GM18519 (cell line): ENCODE measurements around the gene CLEC4A.
"Not testable (repeated sequence)": the region's sequence is repeated elsewhere in the genome, so short reads cannot be mapped to it uniquely, and the experiment has no call there.

ENCODE experiments used
- ATAC-seq: cut with Tn5 transposase; IDR thresholded peaks from one replicate; pipeline ENCODE4 v1.9.1; 2021; ENCODE audit warnings: mild to moderate bottlenecking, moderate library complexity; ENCODE audit not compliant: unreplicated experiment, low FRiP score

Gene CLEC4A

DNA sequence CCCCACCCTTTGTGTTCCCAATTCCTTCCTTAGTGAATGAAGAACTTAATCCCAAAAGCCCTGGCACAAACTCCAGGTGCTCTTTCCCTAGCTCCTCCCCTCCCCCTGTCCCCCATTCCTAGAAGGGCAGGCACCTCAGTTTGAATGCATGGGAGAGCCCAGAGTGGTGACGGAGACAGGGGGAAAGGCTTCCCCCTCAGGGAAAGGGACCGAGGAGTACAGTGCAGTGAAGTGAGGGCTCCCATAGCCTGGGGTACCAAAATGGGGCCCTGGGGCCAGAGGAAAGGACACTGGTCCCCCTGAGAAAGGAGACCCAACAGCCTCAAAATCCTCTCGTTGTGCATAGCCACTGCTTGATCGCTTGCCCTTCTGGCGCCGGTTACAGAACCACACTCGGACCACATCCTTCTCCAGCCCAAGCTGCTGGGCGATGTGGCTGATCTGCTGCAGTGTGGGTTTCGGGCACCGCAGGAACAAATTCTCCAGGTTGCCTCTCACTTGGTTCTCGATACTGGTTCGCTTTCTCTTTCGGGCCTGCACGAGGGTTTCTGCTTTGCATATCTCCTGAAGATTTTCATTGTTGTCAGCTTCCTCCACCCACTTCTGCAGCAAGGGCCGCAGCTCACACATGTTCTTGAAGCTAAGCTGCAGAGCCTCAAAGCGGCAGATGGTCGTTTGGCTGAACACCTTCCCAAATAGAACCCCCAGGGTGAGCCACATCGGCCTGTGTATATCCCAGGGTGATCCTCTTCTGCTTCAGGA is 10.4 kb downstream of the CLEC4A start:
- not testable (repeated sequence) for ATAC-seq

DNA sequence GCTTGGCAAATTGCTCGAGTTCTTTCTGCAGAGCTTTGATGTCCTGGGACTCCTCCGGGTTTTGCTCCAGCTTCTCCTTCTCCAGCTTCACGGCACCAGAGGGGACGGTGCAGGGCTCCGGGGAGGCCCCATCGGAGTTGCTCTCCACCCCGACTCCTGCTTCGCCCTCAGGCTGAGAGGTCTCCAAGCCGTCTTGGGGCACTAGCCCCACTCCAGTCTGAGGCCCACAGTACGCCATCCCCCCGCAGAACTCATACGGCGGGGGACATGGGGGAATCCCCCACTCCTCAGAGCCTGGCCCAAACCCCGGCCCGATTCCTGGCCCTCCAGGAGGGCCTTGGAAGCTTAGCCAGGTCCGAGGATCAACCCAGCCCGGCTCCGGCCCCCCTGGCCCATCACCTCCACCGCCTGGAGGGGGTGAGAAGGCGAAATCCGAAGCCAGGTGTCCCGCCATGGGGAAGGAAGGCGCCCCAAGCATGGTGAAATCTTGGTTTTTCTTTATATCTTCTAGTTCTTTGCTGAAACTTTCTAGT is 11.0 kb downstream of the CLEC4A start:
- not testable (repeated sequence) for ATAC-seq

DNA sequence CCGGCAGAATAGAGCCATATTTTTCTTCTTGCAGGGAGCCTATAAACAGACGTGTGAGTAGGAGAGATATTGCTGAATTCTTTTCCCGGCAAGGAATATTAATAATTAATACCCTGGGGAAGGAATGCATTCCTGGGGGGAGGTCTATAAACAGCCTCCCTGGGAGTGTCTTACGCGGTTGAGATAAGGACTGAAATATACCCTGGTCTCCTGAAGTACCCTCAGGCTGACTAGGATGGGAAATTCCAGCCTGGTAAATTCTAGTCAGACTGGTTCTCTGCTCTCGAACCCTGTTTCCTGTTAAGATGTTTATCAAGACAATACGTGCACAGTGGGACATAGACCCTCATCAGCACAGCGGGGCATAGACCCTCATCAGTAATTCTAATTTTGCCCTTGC is 18.2 kb downstream of the CLEC4A start:
- not testable (repeated sequence) for ATAC-seq

DNA sequence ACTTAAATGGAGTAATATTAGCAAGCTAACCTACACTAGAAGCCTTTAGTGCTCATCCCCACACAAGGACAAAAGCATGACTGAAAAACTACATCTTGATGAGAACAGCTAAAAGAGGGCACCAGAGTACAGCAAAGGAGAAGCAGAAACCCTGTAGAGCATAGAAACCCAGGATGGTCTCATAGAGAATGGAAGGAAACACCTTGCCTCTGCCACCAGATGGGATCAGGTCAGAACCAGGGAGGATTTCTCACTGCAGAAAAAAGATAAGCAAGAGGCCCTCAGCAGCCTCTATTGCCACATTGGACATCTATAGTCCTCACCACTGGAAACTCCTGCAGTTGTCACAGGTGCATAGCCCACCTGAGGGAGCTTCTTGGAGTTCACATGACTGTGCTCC is 19.8 kb downstream of the CLEC4A start:
- no peak for ATAC-seq

DNA sequence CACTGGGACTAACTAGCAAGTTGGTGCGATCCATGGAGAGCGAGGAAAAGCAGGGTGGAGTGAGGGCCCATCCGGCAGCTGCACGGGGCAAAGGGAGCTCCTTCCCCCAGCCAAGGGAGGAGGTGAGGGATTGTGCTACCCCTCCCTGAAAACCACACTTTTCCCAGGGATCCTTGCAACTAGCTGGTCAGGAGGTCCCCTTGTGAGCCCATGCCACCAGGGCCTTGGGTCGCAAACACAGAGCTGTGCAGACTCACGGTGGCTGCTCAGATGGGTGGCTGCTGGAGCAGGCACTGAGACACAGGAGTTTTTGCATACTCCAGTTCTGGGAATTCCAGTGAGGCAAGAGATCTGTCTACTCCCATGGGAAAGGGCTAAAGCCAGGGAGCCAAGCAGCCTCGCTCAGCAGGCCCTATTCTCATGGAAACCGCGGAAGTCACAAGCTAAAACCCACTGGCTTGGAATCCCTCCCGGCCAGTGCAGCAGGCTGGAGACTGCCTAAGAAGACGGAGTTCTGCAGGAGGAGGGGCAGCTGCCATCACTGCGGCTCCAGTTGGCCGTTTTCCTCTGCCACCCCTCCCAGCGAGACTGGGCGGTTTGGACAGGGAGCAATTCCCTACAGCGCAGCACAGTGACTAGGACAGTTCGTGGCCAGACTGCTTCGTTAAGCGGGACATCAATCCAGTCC is 22.5 kb downstream of the CLEC4A start:
- ATAC-seq: no peak

DNA sequence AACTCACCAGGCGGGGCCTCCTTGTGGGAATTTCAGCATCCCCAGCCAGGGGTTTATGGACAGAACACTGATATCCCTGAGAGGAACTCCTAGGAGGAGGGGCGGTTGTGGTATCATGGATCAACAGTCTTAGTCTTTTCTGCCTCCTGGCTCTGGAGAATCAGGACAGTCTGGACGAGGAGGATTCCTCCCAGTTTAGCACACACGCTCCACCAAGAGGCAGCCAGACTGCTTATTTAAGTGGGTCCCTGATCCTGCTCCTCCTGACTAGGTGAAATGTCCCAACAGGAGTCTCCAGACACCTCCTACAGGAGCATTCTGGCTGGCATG is 23.0 kb downstream of the CLEC4A start:
- no peak for ATAC-seq

DNA sequence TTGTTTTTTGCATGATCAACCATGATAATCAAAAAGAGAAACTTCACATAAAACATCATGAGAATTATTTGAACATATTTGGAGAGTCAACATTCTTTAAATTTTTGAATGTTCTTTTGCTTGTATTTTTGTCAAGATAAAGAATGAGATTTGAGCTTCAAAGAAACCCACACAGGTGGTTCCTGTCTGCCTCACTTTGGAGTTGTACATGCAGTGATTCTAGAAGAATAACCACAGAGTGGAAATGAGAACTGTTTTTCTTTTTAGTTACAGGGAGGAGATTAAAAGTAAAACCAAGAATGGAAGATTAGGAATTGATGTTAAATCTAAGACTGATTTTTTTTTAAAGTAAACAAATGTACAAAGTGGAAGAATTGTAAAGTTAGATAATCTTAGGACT is 31.1 kb downstream of the CLEC4A start:
- no peak for ATAC-seq

DNA sequence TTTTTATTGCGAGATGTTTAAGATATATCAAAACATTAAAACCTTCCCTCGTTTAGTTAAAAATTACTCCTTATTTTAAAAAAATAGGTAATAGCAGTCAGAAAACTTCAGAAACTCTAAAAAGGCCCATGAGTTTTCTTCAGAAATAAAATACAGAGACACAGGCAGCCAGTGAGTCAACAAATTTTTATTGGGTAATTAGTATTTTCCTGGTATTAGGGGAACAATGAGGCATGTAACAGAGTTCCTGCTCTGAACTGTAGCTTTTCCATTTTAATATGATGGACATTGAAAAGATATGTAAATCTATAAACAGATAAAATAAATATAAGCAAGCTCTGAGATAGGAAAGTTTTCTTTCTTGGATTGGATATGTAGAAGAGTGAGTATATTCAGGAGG is 33.0 kb downstream of the CLEC4A start:
- ATAC-seq: no peak

DNA sequence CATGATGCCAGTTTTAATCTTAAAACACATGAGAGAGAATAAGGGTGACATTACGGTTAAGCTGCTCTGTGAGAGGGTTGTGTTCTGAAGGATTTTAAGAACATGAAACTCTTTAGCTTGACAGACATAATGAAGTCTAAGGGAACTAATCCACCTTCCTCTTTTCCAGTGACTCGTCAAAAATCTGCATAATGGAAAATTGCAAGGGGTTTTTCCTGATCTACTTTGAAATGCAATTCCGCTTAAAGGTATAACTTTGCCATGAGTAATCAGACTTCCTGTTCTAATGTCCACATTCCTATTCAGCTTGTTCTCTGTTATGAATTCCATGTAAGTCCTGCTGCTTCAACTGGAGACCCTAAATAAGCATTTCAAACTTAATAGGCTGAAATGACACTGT is 33.4 kb downstream of the CLEC4A start, which contains the start of gene ZNF705A:
ZNF705A (plus strand) TSS at position 171 of the 400 bp plus-strand sequence. CDS start 15,611 bp downstream, outside the sequence.
- no peak for ATAC-seq

DNA sequence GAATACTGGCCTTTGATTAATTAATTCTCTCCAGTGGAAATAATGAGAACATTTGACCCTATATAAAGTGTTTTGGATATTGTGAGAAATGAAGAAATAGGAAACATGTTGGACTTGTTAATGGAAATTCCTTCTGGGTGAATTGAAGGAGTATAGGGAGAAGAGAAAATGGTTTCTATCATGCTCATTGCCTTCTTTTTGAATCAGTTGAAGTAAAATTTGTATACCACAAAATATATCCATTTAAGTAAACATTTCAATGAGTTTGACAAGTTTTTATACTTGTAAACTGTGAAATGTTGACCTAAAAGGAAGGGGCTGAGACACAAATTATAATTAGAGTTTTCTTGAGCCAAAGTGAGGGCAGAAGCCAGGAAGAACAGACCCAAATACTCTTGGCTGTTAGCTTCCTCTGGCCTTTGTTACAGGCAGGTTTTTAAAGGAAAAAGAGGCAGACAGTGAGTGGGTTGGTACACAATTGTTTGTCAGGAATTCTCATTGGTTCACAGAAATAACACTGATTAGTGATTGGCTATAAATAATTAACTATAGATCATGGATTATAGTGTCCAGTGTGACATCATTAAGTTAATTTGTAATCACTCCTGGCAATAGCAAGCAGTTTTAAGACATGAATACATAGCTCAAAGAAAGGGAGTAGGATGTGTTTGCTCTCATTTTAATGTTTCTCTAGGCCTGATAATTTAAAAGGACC is 34.2 kb downstream of the CLEC4A start:
- no peak for ATAC-seq

DNA sequence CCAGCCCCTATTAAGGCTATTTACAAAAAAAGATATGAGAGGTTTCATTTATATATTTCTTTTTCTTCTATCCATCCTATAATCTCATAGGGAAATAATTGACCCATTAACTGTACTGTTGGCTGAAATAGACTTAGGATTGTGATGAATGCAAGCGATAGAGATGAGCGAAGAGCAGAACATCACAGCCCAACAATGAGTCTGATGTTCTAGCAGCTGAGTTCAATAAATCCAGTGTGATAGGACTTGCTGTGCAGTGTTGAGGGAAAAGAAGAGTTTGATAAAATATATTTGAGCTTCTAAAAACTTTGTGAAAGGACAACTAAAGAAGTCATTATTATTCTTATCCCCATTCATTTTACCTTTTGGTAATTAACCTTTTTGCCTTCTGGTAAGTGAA is 49.5 kb downstream of the CLEC4A start:
- ATAC-seq: not testable (repeated sequence)

DNA sequence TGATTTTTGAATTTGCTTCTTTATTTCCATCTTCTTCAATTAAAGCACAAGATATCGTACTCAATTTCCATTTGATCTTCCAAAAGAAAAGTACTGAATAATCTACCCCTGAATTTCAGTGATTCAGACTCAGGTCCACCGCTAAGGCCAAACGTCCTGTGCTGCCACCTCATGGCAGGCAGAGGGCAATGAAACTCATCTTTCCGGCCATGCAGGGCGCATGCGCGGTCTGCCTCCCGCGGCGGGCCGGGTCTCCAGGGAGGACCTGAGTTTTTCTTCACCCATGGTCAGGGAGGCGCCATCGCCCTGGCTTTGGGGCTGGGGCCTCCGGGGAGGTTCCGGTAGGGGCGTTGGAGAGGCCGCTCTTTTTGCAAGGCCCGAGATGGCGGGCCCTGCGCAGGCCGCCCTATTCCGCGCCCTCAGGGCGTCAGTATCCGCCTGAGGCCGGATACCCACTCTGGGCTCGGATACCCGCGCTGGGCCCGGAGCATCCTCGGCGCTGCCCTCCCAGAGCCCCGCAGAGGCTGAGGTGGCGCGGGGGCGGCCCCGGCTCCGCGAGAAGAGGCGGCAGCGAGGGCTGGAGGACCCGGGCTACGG is 56.7 kb downstream of the CLEC4A start:
- not testable (repeated sequence) for ATAC-seq

DNA sequence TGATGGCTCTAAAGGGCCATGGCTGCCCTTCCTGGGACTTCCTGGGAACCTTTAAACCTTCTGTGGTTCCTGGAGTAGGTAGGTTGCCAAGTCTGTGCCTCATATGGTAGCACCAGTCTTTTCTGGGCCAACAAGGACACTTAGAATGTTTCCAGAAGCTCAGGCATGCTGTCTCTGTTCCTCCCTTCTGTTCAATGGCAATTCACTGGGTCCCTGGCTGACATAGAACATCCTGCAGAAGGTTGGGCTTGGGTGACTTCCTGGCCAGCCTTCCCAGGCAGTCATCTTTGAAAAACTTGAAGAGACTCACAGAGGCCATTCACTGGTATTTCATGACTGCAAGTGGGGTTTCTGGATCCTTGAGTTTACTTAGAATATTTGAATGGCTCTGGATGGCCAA is 57.9 kb downstream of the CLEC4A start:
- ATAC-seq: not testable (repeated sequence)

DNA sequence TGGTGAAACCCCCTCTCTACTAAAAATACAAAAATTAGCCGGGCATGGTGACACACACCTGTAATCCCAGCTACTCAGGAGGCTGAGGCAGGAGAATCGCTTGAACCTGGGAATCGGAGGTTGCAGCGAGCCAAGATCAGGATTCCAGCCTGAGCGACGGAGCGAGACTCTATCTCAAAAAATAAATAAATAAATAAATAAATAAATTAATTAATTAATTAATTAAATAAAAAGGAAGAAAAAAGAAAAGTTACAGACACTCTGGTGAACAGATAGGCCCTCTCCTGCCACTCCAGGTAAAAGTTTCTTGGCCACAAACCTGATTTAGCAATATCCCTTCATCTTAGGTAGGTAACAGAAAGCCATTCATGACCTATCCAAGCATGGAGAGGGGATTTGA is 59.5 kb downstream of the CLEC4A start:
- ATAC-seq: not testable (repeated sequence)

DNA sequence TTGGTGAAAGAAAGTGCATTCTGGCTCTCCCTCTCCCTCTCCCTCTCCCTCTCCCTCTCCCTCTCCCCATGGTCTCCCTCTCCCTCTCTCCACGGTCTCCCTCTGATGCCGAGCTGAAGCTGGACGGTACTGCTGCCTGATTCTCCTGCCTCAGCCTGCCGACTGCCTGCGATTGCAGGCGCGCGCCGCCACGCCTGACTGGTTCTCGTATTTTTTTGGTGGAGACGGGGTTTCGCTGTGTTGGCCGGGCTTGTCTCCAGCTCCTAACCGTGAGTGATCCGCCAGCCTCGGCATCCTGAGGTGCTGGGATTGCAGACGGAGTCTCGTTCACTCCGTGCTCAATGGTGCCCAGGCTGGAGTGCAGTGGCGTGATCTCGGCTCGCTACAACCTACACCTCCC is 59.9 kb downstream of the CLEC4A start:
- ATAC-seq: not testable (repeated sequence)

DNA sequence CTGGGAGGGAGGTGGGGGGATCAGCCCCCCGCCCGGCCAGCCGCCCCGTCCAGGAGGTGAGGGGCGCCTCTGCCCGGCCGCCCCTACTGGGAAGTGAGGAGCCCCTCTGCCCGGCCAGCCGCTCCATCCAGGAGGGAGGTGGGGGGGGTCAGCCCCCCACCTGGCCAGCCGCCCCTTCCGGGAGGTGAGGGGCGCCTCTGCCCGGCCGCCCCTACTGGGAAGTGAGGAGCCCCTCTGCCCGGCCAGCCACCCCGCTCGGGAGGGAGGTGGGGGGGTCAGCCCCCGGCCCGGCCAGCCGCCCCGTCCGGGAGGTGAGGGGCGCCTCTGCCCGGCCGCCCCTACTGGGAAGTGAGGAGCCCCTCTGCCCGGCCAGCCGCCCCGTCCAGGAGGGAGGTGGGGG is 60.8 kb downstream of the CLEC4A start:
- ATAC-seq: not testable (repeated sequence)

DNA sequence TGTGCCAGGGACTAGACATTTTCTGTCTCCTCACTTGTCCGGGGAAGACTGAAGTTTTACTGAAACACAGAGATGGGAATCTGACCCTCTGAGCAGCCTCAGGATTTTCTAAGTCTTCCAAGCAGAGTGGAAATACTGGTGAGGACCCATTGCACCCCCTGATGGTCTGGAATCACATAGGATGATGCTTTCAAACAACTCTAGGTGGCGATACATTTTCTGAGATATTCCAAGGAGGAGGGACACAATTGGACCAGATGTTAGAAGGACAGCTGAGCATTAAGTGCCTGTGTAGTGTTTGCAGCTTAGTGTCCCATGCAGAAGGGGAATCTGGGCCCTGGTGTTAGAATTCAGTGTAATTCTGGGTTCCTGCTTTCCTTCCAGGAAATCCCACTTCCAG is 64.7 kb downstream of the CLEC4A start:
- ATAC-seq: not testable (repeated sequence)
